ENCODE data around the gene SGTB. TPM values are rescaled to one million over a fixed set of nuclear protein-coding genes. Genes with fewer than 3 reads are reported as not detected.

Gene SGTB
- total RNA-seq, 1 experiment from 2014 or later = 13.5 TPM

GRCh38 chr5:65620021-65620420 lies 101.9 kb downstream of the SGTB start (continued):
- no peak for TF ChIP-seq STAT6 (CRISPR knock-in tag; conservative IDR thresholded peaks at IDR 0.05; ENCODE audit: low read depth)
- no peak for TF ChIP-seq NFE2L1 (CRISPR knock-in tag; IDR thresholded peaks at IDR 0.05)

Other genes with a start within 250 kb of the SGTB start
- gene ADAMTS6, start 240.2 kb downstream of the SGTB start, total RNA-seq (2021) = 2.6 to 3.5 TPM (median 2.8 TPM) in 3 replicates
- gene CENPK, start 158.9 kb downstream of the SGTB start, total RNA-seq (2021) = 33.8 to 37.5 TPM (median 36.6 TPM) in 3 replicates
- 34.7 to 36.4 TPM (median 35.7 TPM) in 3 replicates for gene PPWD1, start 158.8 kb downstream of the SGTB start, total RNA-seq (2021)
- gene TRIM23, start 97.8 kb downstream of the SGTB start, total RNA-seq (2021) = 11.2 to 13.0 TPM (median 11.8 TPM) in 3 replicates
- 1.9 to 3.3 TPM (median 2.5 TPM) in 3 replicates for gene SHLD3, start 97.1 kb downstream of the SGTB start, total RNA-seq (2021)
- gene TRAPPC13, start 97.1 kb downstream of the SGTB start, total RNA-seq (2021) = 16.3 to 18.8 TPM (median 17.0 TPM) in 3 replicates
- gene NLN, start 96 bp upstream of the SGTB start, total RNA-seq (2021) = 140 to 163 TPM (median 141 TPM) in 3 replicates
- gene ERBIN, start 204.5 kb upstream of the SGTB start, total RNA-seq (2021) = 23.1 to 27.1 TPM (median 26.3 TPM) in 3 replicates

All from WTC11 (cell line).